Esophagus mucosa (tissue), 1 donor: ENCODE results near the gene DAZAP1. TPM values are rescaled to one million over a fixed set of nuclear protein-coding genes. Genes with fewer than 3 reads are reported as not detected.
"Not testable (repeated sequence)": the region's sequence is repeated elsewhere in the genome, so short reads cannot be mapped to it uniquely, and the experiment has no call there.

ENCODE experiments used
- ATAC-seq: fragments of 200-7000 bp; cut with Tn5 transposase; one replicate; pipeline ENCODE4 v1.9.1; 2020
- total RNA-seq: library from RNA; stranded (reverse); gene quantifications from one replicate; pipeline ENCODE4 v1.2.4, GENCODE V29; 2023
- donor health status: DM: yes; HTN: yes; CAD: no.

DAZAP1 gene
- total RNA-seq, 1 donor from 2014 or later, result 91.6 TPM

DNA sequence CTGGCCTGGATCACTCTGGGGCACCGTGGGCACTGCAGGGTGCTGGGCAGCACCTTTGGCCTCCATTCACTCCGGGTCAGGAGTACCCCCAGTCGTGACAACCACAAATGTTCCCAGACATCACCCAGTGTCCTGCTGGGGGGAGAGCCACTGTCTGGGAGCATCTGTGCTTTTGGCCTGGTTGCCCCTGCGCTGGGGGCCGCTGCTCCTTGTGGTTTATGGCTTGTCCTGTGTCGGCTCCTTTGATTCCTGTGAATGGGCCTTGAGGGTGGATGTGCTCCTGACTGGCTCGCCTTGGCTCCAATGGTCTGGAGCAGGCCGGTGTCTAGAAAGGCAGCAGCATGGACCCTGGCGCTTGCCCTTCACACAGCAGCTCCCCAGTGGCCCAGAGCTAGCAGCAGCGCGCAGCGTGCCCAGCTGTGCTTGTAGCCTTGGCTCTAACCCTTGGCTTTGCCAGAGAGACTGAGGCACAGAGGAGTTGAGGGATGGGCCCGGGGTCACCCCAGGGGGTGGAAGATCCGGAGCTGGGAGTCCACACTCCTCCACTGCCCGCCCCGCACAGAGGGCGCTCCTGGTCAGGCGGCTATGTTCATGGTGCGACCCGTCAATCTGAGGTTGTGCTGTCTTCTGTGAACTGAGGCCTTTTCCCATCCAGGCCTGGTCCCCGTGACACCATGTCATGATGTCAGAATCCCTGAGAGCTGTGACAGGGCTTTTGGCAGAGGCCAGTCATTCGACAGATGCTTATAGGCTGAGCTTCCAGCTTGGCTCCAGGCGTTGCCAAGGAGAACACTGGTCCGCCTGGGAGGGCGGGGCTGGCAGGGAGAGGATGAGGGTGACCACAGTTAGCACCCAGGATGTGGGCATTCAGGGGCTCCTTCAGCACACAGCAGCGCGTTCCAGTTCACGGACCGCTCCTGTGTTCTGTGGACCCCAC is 4.1 kb downstream of the DAZAP1 start:
- ATAC-seq, result no peak

DNA sequence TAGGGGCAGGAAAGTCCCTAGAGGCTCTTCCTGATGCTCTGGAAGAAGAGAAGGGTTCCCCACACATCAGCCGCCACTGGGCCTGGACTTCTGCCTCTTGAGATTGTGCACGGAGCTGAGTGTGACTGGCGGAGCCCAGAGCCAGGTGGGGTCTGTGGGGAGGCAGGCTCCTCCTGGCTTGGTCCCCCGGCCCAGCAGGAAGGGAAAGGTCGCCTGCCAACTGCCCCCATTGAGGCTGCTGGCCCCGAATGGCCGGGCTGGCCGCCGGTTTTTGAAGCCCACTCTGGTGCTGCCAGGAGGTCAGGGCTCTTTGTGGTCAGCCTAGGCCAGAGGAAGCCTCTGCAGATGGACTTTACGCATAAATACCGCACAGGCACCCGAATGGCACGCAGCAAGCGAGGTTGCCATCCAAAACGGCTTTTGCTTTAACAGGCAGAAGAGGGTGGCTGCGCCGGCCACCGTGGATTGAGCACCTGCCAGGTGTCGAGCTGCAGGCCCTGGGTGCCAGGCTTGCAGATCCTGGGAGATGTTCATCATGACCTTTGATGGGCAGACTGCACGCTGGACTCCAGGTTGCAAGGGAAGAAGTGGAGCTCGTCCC is 5.0 kb downstream of the DAZAP1 start:
- no peak for ATAC-seq

DNA sequence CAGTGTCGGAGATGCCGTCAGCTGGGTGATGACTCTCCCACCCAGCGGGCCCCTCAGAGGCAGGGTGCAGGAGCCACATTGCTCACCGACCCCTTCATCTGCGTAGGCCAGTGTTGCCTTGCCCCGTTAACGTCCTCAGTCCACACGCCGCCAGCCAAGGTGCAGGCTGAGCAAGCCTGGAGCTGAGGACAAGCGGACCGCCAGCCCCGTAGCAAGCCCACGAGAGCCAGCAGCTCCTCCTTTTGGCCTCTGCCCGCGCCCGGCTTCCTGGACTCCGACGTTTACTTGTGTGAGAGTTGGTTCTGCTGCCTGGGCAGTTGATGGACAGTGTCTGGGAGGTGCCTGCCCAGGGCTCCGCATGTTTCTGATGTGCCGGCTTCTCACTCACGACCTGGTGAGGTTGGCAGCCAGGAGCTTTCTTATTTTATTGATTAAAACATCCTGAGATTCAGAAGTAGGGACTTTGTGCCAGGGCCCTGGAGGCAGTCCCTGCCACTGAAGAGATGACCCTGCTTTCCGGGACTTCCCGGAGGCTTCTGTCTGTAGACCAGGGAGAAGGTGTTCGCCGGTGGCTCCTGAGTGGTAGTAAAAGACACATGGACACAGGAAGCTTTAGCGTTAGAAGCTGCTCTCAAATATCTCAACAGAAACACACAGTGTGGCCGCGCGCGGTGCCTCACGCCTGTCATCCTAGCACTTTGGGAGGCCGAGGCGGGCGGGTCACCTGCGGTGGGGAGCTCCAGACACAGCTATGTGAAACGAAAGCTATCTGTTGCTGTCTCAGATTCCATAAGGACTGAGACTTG is 5.8 kb downstream of the DAZAP1 start:
- ATAC-seq, result no peak

DNA sequence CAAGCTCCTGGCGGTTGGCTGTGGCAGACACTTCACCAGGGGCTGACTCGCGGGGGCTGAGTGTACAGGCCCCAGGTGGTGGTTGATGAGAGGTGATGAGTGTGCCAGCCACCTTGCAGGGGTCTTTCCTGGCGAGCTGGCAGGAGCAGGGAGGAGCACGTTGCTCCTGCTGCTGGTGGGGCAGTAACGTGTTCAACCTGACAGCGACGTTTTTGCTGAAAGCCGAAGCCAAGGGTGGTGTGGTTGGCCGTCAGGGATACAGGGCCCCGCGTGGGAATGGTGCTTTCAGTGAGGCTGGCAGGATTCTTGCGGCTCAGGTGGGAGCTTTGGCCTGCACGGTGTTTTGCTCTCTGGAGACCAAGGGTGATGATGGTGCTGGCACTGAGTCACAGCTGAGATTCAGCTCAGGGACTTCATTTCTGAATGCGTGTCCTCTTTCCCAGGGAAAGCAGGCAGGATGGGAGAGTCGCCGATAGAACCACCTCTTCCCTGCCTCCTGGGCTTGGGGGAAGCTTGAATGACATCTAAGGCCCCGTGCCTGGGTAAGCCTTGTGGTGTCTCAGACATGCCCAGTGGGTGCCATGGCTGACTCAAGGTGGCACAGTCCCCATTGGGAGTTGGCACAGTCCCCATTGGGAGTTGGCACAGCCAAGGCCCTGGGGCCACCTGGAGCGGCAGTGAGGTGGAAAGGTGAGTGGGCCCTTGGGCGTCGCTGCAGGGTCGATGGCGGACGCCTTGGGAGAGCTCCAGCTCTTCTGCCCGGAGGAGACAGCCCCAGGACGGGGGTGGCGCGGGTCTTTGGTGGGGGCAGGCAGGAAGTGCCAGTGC is 8.8 kb downstream of the DAZAP1 start:
- peak; percentile 58 for ATAC-seq

DNA sequence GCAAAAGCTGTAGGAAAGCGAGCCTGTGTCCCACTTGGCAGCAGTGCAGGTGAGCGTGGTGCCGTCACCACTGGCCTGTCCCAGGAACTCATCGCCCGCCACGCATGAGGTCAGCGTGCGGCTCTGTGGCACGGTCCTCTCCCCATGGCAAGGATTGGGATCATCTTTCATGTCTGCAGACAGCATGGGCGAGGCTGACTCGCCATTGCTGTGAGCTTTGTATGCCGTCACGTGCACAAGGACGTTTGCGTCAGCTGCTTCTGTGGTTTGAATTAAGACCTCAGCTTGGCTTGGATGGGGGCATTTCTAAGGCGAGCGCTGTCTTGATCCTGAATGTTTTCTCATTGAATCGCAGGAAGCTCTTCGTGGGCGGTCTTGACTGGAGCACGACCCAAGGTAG is 9.8 kb downstream of the DAZAP1 start:
- ATAC-seq, result no peak

GRCh38 chr19:1417681-1418495 is 10.5 kb downstream of the DAZAP1 start:
- ATAC-seq, result no peak

DNA sequence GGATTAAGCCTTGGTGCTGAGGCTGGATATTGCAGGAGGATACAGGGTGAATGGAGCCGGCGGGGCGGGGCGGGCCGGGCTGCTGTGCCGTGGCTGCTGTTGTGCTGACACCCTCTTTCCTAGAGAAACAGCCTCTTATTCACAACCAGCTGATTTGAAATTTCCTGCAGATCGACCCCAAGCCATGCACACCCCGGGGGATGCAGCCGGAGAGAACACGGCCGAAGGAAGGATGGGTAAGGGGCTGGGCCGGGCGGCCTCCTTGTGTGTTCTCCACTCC is 11.1 kb downstream of the DAZAP1 start:
- ATAC-seq, result no peak

- ATAC-seq, result no peak
Observed at GRCh38 chr19:1418951-1419738, 11.8 kb downstream of the DAZAP1 start.

GRCh38 chr19:1420085-1420484 is 12.7 kb downstream of the DAZAP1 start:
- ATAC-seq, result not testable (repeated sequence)

GRCh38 chr19:1420590-1420989 is 13.2 kb downstream of the DAZAP1 start:
- ATAC-seq, result no peak

DNA sequence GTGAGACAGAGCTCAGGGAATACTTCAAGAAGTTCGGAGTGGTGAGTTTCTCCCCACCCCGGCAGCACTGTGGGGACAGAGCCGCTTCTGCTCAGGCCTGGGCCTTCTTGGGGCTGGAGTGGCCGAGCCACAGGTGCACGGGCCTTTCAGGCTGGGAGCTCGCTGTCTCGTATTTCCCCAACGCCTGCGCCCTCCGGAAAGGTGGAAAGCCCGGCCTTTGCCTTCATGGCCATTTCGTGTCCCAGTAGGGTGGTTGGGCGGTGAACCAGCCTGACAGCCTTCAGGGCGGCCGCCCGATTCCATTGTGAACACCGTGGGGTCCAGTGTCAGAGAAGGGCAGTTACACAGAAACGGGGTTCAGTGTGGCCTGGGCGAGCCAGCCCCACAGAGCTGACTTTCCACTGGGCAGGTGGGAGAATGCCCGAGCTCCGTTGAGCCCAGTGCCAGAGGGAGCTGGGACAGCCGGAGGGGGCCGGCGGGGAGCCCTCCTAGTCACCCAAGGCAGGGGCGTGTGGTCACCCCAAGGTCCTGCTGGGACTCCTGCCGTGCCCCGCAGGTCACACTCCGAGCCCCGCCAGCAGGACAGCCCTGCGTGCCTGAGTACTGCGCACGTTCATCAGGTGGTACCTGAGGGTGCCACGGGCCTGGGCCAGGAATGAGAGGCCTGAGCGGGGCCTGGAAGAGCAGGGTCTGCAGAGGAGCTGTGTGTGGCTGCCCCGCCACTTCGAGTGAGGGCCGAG is 14.0 kb downstream of the DAZAP1 start:
- ATAC-seq, result no peak

- no peak for ATAC-seq
Observed at GRCh38 chr19:1421958-1422305, 14.5 kb downstream of the DAZAP1 start.

GRCh38 chr19:1422360-1422759 is 15.0 kb downstream of the DAZAP1 start:
- ATAC-seq, result no peak

DNA sequence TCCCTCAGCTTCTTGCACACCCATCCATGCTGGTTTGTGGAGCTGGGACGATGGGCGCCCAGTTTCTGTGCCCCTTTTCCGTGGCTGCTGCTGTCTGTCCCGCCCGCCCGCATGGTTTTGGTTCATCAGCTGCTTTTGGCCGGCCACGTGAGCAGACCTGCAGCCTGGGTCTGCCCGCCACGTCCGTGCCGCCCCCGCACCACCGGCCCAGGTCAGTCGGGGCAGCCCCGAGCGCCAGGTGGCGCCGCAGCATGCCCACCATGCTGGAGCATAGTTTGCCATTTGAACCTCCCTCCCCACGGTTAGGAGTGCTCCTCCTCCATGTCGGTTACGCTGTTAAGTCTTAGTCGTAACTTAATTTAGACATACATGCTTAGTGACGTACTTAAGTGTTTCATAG is 15.6 kb downstream of the DAZAP1 start:
- ATAC-seq, result no peak

GRCh38 chr19:1423436-1424191 is 16.2 kb downstream of the DAZAP1 start:
- ATAC-seq, result no peak

GRCh38 chr19:1424192-1424955 is 17.0 kb downstream of the DAZAP1 start:
- ATAC-seq, result peak; percentile 24

GRCh38 chr19:1425102-1425837 is 17.9 kb downstream of the DAZAP1 start:
- ATAC-seq, result peak; percentile 87

- ATAC-seq, result no peak
Observed at GRCh38 chr19:1425902-1426301, 18.5 kb downstream of the DAZAP1 start.
